ENCODE measurements around the gene PHKG2. TPM values are rescaled to one million over a fixed set of nuclear protein-coding genes. Genes with fewer than 3 reads are reported as not detected.

PHKG2 gene
- total and polyA plus RNA-seq, 4 donors = 12.2 to 37.4 (median 31.7) TPM

- no peak for TF ChIP-seq CTCF (IDR thresholded peaks at IDR 0.05; ENCODE audit: control extremely low read depth, extremely low read depth)
- no peak overlapping the region for H3K9ac ChIP-seq (ENCODE audit: insufficient read depth in 1 of 2, low read length in 2 of 2)
- H3K27me3 ChIP-seq (ENCODE audit: control insufficient read depth in 3 of 3, insufficient read depth in 3 of 3, low read length in 2 of 3) = no peaks in the 10 kb centered on the region
- peaks cover 0 to 12% (median 4%) of the 10 kb centered on the region in 5 donors for H3K4me1 ChIP-seq (ENCODE audit: control insufficient read depth in 5 of 5, insufficient read depth in 5 of 5, low read length in 5 of 5)
- ATAC-seq (ENCODE audit: insufficient read depth, low FRiP score) (no peak), DNase-seq (no peak)
- no peaks in the 10 kb centered on the region for H3K9me3 ChIP-seq (ENCODE audit: control insufficient read depth in 4 of 4, insufficient read depth in 3 of 4, low read length in 3 of 4)
- no peak overlapping the region for H3K4me3 ChIP-seq
- H3K36me3 ChIP-seq (ENCODE audit: control insufficient read depth in 4 of 4, insufficient read depth in 4 of 4, low read length in 4 of 4) = peaks cover 7 to 22% (median 16%) of the 10 kb centered on the region in 4 donors
- H3K27ac ChIP-seq (ENCODE audit: low read depth in 1 of 2, low read length in 1 of 2) = no peak overlapping the region
- WGBS, 2 donors = 83 to 85% methylated on average over 2 of the region's 2 CpGs
These were observed 4.0 kb upstream of the PHKG2 start for GRCh38 chr16:30744183-30744582.

- 70 to 84% methylated on average over 2 of the region's 2 CpGs for WGBS, 2 donors
- peaks cover 0 to 12% (median 4%) of the 10 kb centered on the region in 5 donors for H3K4me1 ChIP-seq (ENCODE audit: control insufficient read depth in 5 of 5, insufficient read depth in 5 of 5, low read length in 5 of 5)
- no peak overlapping the region for H3K4me3 ChIP-seq
- DNase-seq = no peak
- no peaks in the 10 kb centered on the region for H3K9me3 ChIP-seq (ENCODE audit: control insufficient read depth in 4 of 4, insufficient read depth in 3 of 4, low read length in 3 of 4)
- no peak for TF ChIP-seq CTCF (IDR thresholded peaks at IDR 0.05; ENCODE audit: control extremely low read depth, extremely low read depth)
- no peak overlapping the region for H3K27ac ChIP-seq (ENCODE audit: low read depth in 1 of 2, low read length in 1 of 2)
- H3K9ac ChIP-seq (ENCODE audit: insufficient read depth in 1 of 2, low read length in 2 of 2) = no peak overlapping the region
- no peak for ATAC-seq (ENCODE audit: insufficient read depth, low FRiP score)
- H3K36me3 ChIP-seq (ENCODE audit: control insufficient read depth in 4 of 4, insufficient read depth in 4 of 4, low read length in 4 of 4) = peaks cover 6 to 19% (median 13%) of the 10 kb centered on the region in 4 donors
- no peaks in the 10 kb centered on the region for H3K27me3 ChIP-seq (ENCODE audit: control insufficient read depth in 3 of 3, insufficient read depth in 3 of 3, low read length in 2 of 3)
These were observed 3.1 kb upstream of the PHKG2 start for GRCh38 chr16:30745082-30745481.

GRCh38 chr16:30746638-30747175 lies 1.5 kb upstream of the PHKG2 start:
- H3K27ac ChIP-seq (ENCODE audit: low read depth in 1 of 2, low read length in 1 of 2) = no peak overlapping the region
- WGBS, 2 donors = 84 to 89% methylated on average over 9 of the region's 9 CpGs
- peaks cover 6 to 21% (median 14%) of the 10 kb centered on the region in 4 donors for H3K36me3 ChIP-seq (ENCODE audit: control insufficient read depth in 4 of 4, insufficient read depth in 4 of 4, low read length in 4 of 4)

More at GRCh38 chr16:30746638-30747175, 1.5 kb upstream of the PHKG2 start:
- Histone ChIP-seq H3K9ac (ENCODE audit: insufficient read depth in 1 of 2, low read length in 2 of 2) (no peak overlapping the region), H3K27me3 (ENCODE audit: control insufficient read depth in 3 of 3, insufficient read depth in 3 of 3, low read length in 2 of 3) (no peaks in the 10 kb centered on the region), H3K9me3 (ENCODE audit: control insufficient read depth in 4 of 4, insufficient read depth in 3 of 4, low read length in 3 of 4) (no peaks in the 10 kb centered on the region), H3K4me3 (no peak overlapping the region), H3K4me1 (ENCODE audit: control insufficient read depth in 5 of 5, insufficient read depth in 5 of 5, low read length in 5 of 5) (peaks cover 0 to 6% (median 4%) of the 10 kb centered on the region in 5 donors)
- no peak for TF ChIP-seq CTCF (IDR thresholded peaks at IDR 0.05; ENCODE audit: control extremely low read depth, extremely low read depth)
- DNase-seq (no peak), ATAC-seq (ENCODE audit: insufficient read depth, low FRiP score) (no peak)
